Stimulated activated CD8-positive, alpha-beta memory T cell treated with anti-CD3 and anti-CD28 coated beads, Interleukin-7, amount 100 ng/mL, for 48 hours (primary cell): ENCODE data around the gene RBMS3.
"Not testable (repeated sequence)": the region's sequence is repeated elsewhere in the genome, so short reads cannot be mapped to it uniquely, and the experiment has no call there.

Experiments
- DNase-seq, 2 donors: peaks; one replicate each; pipeline ENCODE4 v3.0.0-alpha.2; 2020; ENCODE audit warnings: low read depth in 1 of 2; ENCODE audit errors: extremely low read depth in 1 of 2

Gene RBMS3

GRCh38 chr3:29310865-29311264, 30.0 kb downstream of the RBMS3 start:
- DNase-seq: no peak

- DNase-seq: no peak
These were observed 30.9 kb downstream of the RBMS3 start for GRCh38 chr3:29311795-29312194.

GRCh38 chr3:29312395-29312794, 31.5 kb downstream of the RBMS3 start:
- DNase-seq: no peak

GRCh38 chr3:29312960-29313452, 32.1 kb downstream of the RBMS3 start:
- DNase-seq: no peak

GRCh38 chr3:29313981-29314726, 33.3 kb downstream of the RBMS3 start:
- DNase-seq: no peak

GRCh38 chr3:29314727-29315088, 33.8 kb downstream of the RBMS3 start:
- no peak for DNase-seq

GRCh38 chr3:29317659-29318173, 36.8 kb downstream of the RBMS3 start:
- DNase-seq: no peak

- DNase-seq: no peak
These were observed 37.4 kb downstream of the RBMS3 start for GRCh38 chr3:29318251-29318650.

- DNase-seq: no peak
These were observed 38.4 kb downstream of the RBMS3 start for GRCh38 chr3:29319262-29319661.

GRCh38 chr3:29319798-29320197, 38.9 kb downstream of the RBMS3 start:
- DNase-seq: no peak

GRCh38 chr3:29322586-29322985, 41.7 kb downstream of the RBMS3 start:
- DNase-seq: no peak

- no peak for DNase-seq
These were observed 43.3 kb downstream of the RBMS3 start for GRCh38 chr3:29324180-29324651.

GRCh38 chr3:29326540-29326939, 45.7 kb downstream of the RBMS3 start:
- DNase-seq: not testable (repeated sequence)

- DNase-seq: no peak
These were observed 49.4 kb downstream of the RBMS3 start for GRCh38 chr3:29329986-29330890.

GRCh38 chr3:29331035-29331434, 50.2 kb downstream of the RBMS3 start:
- no peak for DNase-seq

- DNase-seq: no peak
These were observed 50.8 kb downstream of the RBMS3 start for GRCh38 chr3:29331456-29332194.

GRCh38 chr3:29332195-29332637, 51.3 kb downstream of the RBMS3 start:
- DNase-seq: no peak

GRCh38 chr3:29333576-29333975, 52.7 kb downstream of the RBMS3 start:
- no peak for DNase-seq

GRCh38 chr3:29334706-29335105, 53.8 kb downstream of the RBMS3 start:
- DNase-seq: no peak

- DNase-seq: no peak
These were observed 54.6 kb downstream of the RBMS3 start for GRCh38 chr3:29335438-29335837.

- DNase-seq: no peak
These were observed 55.1 kb downstream of the RBMS3 start for GRCh38 chr3:29335943-29336342.
